Breast epithelium (tissue), 3 donors: Measurements from ENCODE around the gene SLC49A4.

ENCODE experiments used
- CTCF ChIP-seq, 3 donors: fragments of 450-650 bp; IDR thresholded peaks; one replicate each; pipeline ENCODE4 v1.5.1; 2016 to 2017; ENCODE audit warnings: antibody characterized with exemption in 3 of 3, mild to moderate bottlenecking in 3 of 3, moderate library complexity in 3 of 3
- POLR2A ChIP-seq: fragments of 450-650 bp; IDR thresholded peaks from one replicate; pipeline ENCODE4 v1.6.1; 2016; ENCODE audit warnings: antibody characterized with exemption, mild to moderate bottlenecking, moderate library complexity
- POLR2AphosphoS5 ChIP-seq, 3 donors: sonication (generic); formaldehyde crosslinking; IDR thresholded peaks; one replicate each; pipeline ENCODE4 v1.6.1; 2017; ENCODE audit warnings: antibody characterized with exemption in 3 of 3

GRCh38 chr3:122777563-122777962, 17.3 kb upstream of the SLC49A4 start:
- no peak for TF ChIP-seq POLR2A
- TF ChIP-seq CTCF (IDR thresholded peaks at IDR 0.05): no peak
- TF ChIP-seq POLR2AphosphoS5 (IDR thresholded peaks at IDR 0.05): no peak
